NCI-H524 treated with DMSO at 0.1 percent for 48 hours (cell line): ENCODE data around the gene FHAD1.
"Not testable (repeated sequence)": the region's sequence is repeated elsewhere in the genome, so short reads cannot be mapped to it uniquely, and the experiment has no call there.

Source experiments
- DNase-seq: peaks from one replicate; lab custom pipeline; 2025; lab: John Stamatoyannopoulos, UW

The FHAD1 gene

GRCh38 chr1:15276691-15277446 is 29.8 kb downstream of the FHAD1 start:
- DNase-seq, result no peak

- no peak for DNase-seq
These were observed 30.4 kb downstream of the FHAD1 start for GRCh38 chr1:15277447-15277838.

GRCh38 chr1:15277933-15278332 is 30.9 kb downstream of the FHAD1 start:
- DNase-seq, result no peak

- DNase-seq, result no peak
These were observed 32.7 kb downstream of the FHAD1 start for GRCh38 chr1:15279576-15280230.

- no peak for DNase-seq
These were observed 33.4 kb downstream of the FHAD1 start for GRCh38 chr1:15280416-15280815.

GRCh38 chr1:15282038-15282437 is 35.0 kb downstream of the FHAD1 start:
- no peak for DNase-seq

- no peak for DNase-seq
These were observed 35.9 kb downstream of the FHAD1 start for GRCh38 chr1:15282810-15283474.

- no peak for DNase-seq
These were observed 36.5 kb downstream of the FHAD1 start for GRCh38 chr1:15283526-15283925.

- DNase-seq, result no peak
These were observed 39.4 kb downstream of the FHAD1 start for GRCh38 chr1:15286452-15286851.

GRCh38 chr1:15287035-15287979 is 40.3 kb downstream of the FHAD1 start:
- no peak for DNase-seq

GRCh38 chr1:15288173-15288926 is 41.3 kb downstream of the FHAD1 start:
- no peak for DNase-seq

- no peak for DNase-seq
These were observed 42.2 kb downstream of the FHAD1 start for GRCh38 chr1:15289251-15289651.

GRCh38 chr1:15290382-15290781 is 43.4 kb downstream of the FHAD1 start:
- no peak for DNase-seq

- DNase-seq, result no peak
These were observed 48.7 kb downstream of the FHAD1 start for GRCh38 chr1:15295696-15296095.

- no peak for DNase-seq
These were observed 49.7 kb downstream of the FHAD1 start for GRCh38 chr1:15296585-15297321.

- DNase-seq, result not testable (repeated sequence)
These were observed 51.0 kb downstream of the FHAD1 start for GRCh38 chr1:15297975-15298374.

GRCh38 chr1:15299179-15299578 is 52.2 kb downstream of the FHAD1 start:
- DNase-seq, result no peak

- no peak for DNase-seq
These were observed 52.8 kb downstream of the FHAD1 start for GRCh38 chr1:15299806-15300205.

GRCh38 chr1:15303935-15304334 is 56.9 kb downstream of the FHAD1 start:
- no peak for DNase-seq

- DNase-seq, result no peak
These were observed 57.9 kb downstream of the FHAD1 start for GRCh38 chr1:15304708-15305467.
